Esophagus muscularis mucosa (tissue), 4 donors: Measurements from ENCODE around the gene PDRG1. TPM values are rescaled to one million over a fixed set of nuclear protein-coding genes. Genes with fewer than 3 reads are reported as not detected.

Source experiments
- DNase-seq: peaks from one replicate; pipeline ENCODE4 v3.0.0-alpha.2; 2017; ENCODE audit errors: extremely low spot score
- H3K27ac ChIP-seq, 4 donors: fragments of 200-600 bp; sonication (generic); replicated peaks in 1 of 4; 1 replicate in 3 of 4; 2 replicates in 1 of 4; pipeline ENCODE4 v1.5.1; 2016 to 2019; ENCODE audit warnings: mild to moderate bottlenecking in 1 of 4
- H3K27me3 ChIP-seq, 4 donors: fragments of 200-600 bp; sonication (generic); one replicate each; pipeline versions ENCODE4 v1.5.1 to v1.6.0; 2016 to 2019
- H3K36me3 ChIP-seq, 4 donors: fragments of 200-600 bp; sonication (generic); one replicate each; pipeline ENCODE4 v1.5.1; 2016 to 2019
- H3K4me1 ChIP-seq, 4 donors: fragments of 200-600 bp; sonication (generic); one replicate each; pipeline ENCODE4 v1.5.1; 2016 to 2019
- H3K4me3 ChIP-seq, 4 donors: fragments of 200-600 bp; sonication (generic); 1 replicate in 2 of 4; 2 replicates in 2 of 4; pipeline ENCODE4 v1.5.1; 2016 to 2019; ENCODE audit warnings: mild to moderate bottlenecking in 4 of 4, moderate library complexity in 1 of 4
- H3K9me3 ChIP-seq, 4 donors: fragments of 200-600 bp; sonication (generic); 1 replicate in 3 of 4; 2 replicates in 1 of 4; pipeline ENCODE4 v1.5.1; 2016 to 2019
- EP300 ChIP-seq: sonication (generic); formaldehyde crosslinking; IDR thresholded peaks from one replicate; pipeline ENCODE4 v1.6.1; 2017; ENCODE audit warnings: antibody characterized with exemption
- POLR2A ChIP-seq: fragments of 450-650 bp; IDR thresholded peaks from one replicate; pipeline ENCODE4 v1.6.1; 2017; ENCODE audit warnings: antibody characterized with exemption, moderate library complexity, mild to moderate bottlenecking, low read depth
- POLR2AphosphoS5 ChIP-seq, 2 donors: sonication (generic); formaldehyde crosslinking; IDR thresholded peaks; one replicate each; pipeline ENCODE4 v1.6.1; 2017; ENCODE audit warnings: antibody characterized with exemption in 2 of 2
- WGBS: methylation state at CpG from one replicate; pipeline ENCODE4 v1.1.5; 2018; 5-methylcytosine and 5-hydroxymethylcytosine counted together
- intact Hi-C: fragments of 100-400 bp; cut with DNase I; formaldehyde crosslinking; loops from one replicate; pipeline ENCODE4 v1.15.1; 2023
- total RNA-seq, 4 donors: library from RNA; depleted of rRNA; stranded (reverse); fragments of >200 nt; gene quantifications; one replicate each; pipeline versions ENCODE4 v1.1.0 to v1.2.1, GENCODE V29; 2016
- TF ChIP-seq, protein P1 (sequence below), 3 experiments: fragments of 200-600 bp in 2 of 3; fragments of 450-650 bp in 1 of 3; sonication (generic) in 2 of 3; IDR thresholded peaks; one replicate each; pipeline ENCODE4 v1.5.1; 2017 to 2019; ENCODE audit warnings: antibody characterized with exemption in 3 of 3, mild to moderate bottlenecking in 2 of 3, moderate library complexity in 1 of 3

The PDRG1 gene
- total RNA-seq, 4 donors from 2014 or later: 7.9 to 15.9 (median 10.8) TPM

DNA sequence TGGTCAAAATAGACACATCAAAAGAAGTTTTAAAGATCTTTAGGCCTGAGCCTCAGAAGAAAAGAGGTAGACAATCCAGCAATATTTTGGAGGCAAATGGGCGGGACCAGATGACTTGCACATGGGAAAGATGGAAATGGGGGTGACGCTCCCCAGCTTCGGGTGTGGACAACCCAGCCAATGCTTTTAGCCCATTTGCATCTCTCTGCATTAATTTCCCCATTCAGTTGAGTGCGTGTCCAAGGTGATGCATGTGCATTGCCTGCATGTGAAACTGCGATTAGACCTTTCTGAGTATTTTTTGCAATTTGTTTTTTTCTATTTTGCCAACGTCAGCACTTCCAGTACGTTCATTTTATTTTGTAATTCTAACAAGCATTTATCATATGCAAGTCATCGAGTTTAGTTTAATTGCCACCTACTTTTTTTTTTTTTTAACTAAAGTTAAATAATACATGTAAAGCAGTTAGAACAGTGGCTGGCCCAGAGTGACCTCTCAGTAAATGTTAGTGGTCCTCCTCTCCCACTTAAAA, 24.2 kb downstream of the PDRG1 start:
- Histone ChIP-seq H3K27ac (no peak overlapping the region), H3K9me3 (no peaks in the 10 kb centered on the region), H3K4me3 (no peak overlapping the region), H3K27me3 (peaks cover 0 to 43% (median 0%) of the 10 kb centered on the region in 4 donors), H3K4me1 (no peaks in the 10 kb centered on the region), H3K36me3 (no peaks in the 10 kb centered on the region)
- WGBS: 84% methylated on average over 8 of the region's 8 CpGs
- DNase-seq: no peak
- TF ChIP-seq POLR2A (no peak), POLR2AphosphoS5 (IDR thresholded peaks at IDR 0.05) (no peak)
- TF ChIP-seq, protein P1, sequence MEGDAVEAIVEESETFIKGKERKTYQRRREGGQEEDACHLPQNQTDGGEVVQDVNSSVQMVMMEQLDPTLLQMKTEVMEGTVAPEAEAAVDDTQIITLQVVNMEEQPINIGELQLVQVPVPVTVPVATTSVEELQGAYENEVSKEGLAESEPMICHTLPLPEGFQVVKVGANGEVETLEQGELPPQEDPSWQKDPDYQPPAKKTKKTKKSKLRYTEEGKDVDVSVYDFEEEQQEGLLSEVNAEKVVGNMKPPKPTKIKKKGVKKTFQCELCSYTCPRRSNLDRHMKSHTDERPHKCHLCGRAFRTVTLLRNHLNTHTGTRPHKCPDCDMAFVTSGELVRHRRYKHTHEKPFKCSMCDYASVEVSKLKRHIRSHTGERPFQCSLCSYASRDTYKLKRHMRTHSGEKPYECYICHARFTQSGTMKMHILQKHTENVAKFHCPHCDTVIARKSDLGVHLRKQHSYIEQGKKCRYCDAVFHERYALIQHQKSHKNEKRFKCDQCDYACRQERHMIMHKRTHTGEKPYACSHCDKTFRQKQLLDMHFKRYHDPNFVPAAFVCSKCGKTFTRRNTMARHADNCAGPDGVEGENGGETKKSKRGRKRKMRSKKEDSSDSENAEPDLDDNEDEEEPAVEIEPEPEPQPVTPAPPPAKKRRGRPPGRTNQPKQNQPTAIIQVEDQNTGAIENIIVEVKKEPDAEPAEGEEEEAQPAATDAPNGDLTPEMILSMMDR (IDR thresholded peaks at IDR 0.05): no peak
- intact Hi-C loops: no loop called here

DNA sequence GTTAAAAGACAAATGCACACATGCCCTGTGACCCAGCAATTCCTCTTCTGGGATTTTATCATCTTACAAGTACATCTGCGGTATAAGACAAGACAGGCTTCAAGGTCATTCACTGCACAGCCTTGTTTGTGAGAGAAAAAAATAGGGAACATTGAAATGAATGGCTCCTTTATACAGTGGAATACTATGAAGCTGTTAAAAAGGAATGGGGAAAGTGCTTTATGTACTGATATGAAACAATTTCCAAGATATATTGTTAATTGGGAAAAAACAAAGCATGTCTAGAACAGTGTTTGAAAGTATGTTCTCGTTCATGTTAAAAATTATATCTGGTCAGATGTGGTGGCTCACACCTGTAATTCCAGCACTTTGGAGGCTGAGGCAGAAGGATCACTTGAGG, 25.4 kb downstream of the PDRG1 start:
- no peak for TF ChIP-seq POLR2AphosphoS5 (IDR thresholded peaks at IDR 0.05)
- no peak for TF ChIP-seq EP300
- TF ChIP-seq POLR2A: no peak
- TF ChIP-seq, protein P1 (IDR thresholded peaks at IDR 0.05): no peak
- no peak for DNase-seq
- no peaks in the 10 kb centered on the region for H3K36me3 ChIP-seq
- H3K27me3 ChIP-seq: peaks cover 0 to 45% (median 0%) of the 10 kb centered on the region in 4 donors
- 86% methylated on average over 2 of the region's 2 CpGs for WGBS
- H3K27ac ChIP-seq: no peak overlapping the region
- H3K4me1 ChIP-seq: no peaks in the 10 kb centered on the region
- no peak overlapping the region for H3K4me3 ChIP-seq
- intact Hi-C loops: no loop called here
- no peaks in the 10 kb centered on the region for H3K9me3 ChIP-seq

DNA sequence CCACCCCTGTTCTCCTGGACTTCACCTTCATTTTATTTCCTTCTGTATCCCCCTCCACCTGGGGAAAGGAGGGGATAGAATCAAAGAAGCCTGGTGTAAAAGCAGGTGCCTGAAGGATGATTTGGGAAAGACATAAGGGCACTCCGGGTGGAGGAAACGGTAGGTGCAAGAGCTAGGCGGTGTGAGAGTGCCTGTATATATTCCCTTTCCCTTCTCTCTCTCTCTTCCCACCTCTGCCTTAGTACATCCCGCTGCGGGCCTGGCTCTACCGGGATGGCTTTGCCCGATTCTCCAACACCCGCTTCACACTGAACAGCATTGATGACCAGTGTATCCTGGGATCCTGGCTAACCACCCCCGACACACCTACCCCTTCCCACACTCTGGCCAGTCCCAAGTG, 26.2 kb downstream of the PDRG1 start:
- intact Hi-C loops: no loop called here
- H3K27ac ChIP-seq: no peak overlapping the region
- no peaks in the 10 kb centered on the region for H3K9me3 ChIP-seq
- no peak overlapping the region for H3K4me3 ChIP-seq
- H3K36me3 ChIP-seq: no peaks in the 10 kb centered on the region
- no peak for DNase-seq
- no peaks in the 10 kb centered on the region for H3K4me1 ChIP-seq
- TF ChIP-seq EP300 (no peak), POLR2A (no peak), POLR2AphosphoS5 (IDR thresholded peaks at IDR 0.05) (no peak)
- TF ChIP-seq, protein P1 (IDR thresholded peaks at IDR 0.05): no peak
- 45% methylated on average over 9 of the region's 9 CpGs for WGBS
- peaks cover 0 to 44% (median 0%) of the 10 kb centered on the region in 4 donors for H3K27me3 ChIP-seq

DNA sequence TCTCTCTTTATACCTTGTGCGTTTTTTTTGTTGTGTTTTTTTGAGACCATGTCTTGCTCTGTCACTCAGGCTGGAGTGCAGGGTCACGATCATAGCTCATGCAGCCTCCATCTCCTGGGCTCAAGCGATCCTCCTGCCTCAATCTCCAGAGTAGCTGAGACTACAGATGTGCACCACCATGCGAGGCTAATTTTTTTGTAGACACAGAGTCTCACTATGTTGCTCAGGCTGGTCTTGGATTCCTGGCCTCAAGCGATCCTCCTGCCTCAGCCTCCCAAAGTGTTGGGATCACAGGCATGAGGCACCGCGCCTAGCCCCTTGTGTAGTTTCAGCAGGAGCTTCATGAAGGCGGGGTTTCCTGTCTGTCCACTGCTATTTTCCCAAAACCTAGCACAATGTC, 27.3 kb downstream of the PDRG1 start:
- Histone ChIP-seq H3K9me3 (no peaks in the 10 kb centered on the region), H3K27ac (no peak overlapping the region), H3K4me3 (no peak overlapping the region), H3K36me3 (no peaks in the 10 kb centered on the region), H3K4me1 (no peaks in the 10 kb centered on the region), H3K27me3 (peaks cover 0 to 53% (median 0%) of the 10 kb centered on the region in 4 donors)
- no peak for DNase-seq
- no peak for TF ChIP-seq POLR2A
- 90% methylated on average over 8 of the region's 8 CpGs for WGBS
- intact Hi-C loops: no loop called here

DNA sequence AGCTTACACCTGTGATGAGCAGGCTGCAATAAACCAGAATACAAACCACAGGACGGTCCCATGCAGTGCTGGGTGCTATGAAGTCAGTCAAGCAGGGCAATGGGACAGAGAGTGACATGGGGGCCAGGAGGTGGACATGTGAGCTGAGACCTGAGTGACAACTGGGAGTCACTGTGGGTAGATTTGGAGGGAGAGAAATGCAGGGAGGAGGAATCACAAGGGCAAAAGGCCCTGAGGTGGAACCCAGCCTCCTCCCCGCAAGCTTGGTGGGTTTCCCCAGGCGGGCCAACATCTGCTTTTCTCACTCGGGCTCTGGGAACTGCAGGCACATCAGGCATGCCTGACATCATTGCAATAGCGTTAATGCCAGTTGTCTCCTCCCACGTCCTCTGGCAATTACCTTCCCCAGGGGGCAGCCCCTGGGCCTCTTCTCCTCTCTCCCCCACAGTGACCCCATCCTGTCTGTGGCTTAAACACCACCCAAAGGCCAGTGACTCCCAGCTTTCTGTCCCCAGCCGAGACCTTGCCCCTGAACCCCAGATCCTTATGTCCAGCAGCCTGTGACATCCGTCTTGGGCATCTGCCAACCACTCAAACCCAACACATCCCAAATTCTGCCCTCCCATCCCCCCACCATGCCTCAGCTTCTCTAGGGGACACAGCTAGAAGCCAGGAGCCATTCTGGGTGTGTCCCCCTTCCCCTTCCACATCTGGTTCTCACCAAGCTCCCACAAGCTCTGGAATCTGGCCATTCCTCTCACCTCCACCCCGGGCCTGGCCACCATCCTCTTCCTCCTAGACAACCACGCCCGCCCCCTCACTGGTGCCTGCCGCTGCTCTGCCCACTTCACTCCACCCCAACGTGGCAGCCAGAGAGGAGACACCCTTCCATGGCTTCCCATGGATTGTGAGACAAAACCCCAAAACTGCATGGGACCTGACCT, 28.2 kb downstream of the PDRG1 start:
- Histone ChIP-seq H3K36me3 (no peaks in the 10 kb centered on the region), H3K27ac (no peak overlapping the region), H3K4me1 (no peaks in the 10 kb centered on the region), H3K27me3 (peaks cover 0 to 60% (median 0%) of the 10 kb centered on the region in 4 donors), H3K4me3 (no peak overlapping the region), H3K9me3 (no peaks in the 10 kb centered on the region)
- intact Hi-C loops: no loop called here
- TF ChIP-seq POLR2A (no peak), POLR2AphosphoS5 (IDR thresholded peaks at IDR 0.05) (no peak), EP300 (no peak)
- DNase-seq: no peak
- WGBS: 42% methylated on average over 13 of the region's 13 CpGs
